ENCODE data around the gene CDK6. TPM values are rescaled to one million over a fixed set of nuclear protein-coding genes. Genes with fewer than 3 reads are reported as not detected.

The CDK6 gene
- total RNA-seq, 1 experiment from 2014 or later = 38.7 TPM

DNA sequence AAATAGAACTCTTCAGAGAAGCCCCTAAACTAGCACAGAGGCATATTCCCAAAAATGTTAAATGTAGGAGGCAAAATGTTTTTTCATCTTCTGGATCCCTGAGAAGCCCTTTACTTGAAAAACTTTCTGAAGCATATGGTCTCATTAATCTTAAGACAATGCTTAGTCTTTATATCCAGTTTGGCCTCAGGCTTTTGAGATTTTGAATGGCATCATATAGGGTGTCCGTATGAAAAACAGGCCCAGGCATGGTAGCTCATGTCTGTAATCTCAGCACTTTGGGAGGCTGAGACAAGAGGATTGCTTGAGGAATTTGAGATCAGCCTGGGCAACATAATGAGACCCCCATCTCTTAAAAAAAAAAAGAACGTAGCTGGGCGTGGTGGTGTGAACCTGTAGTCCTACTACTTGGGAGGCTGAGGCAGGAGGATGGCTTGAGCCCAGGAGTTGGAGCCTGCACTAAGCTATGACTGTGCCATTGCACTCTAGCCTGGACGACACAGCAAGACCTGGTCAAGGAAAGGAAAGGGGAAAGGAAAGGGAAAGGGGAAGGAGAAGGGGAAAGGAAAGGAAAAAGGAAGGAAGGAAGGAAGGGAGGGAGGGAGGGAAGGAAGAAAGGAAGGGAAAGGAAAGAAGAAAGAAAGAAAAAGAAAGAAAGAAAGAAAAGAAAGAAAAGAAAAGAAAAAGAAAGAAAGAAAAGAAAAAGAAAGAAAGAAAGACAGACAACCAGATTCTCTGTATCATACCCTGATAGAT is 119.4 kb downstream of the CDK6 start:
- Histone ChIP-seq H3K4me2 (ENCODE audit: low read length) (peak overlapping the region; percentile 86), H3K79me2 (ENCODE audit: low read length) (peaks cover 5% of the 10 kb centered on the region; the same call in 1 of the 2 replicates), H3K27ac (ENCODE audit: low read length) (peak overlapping the region; percentile 86), H4K20me1 (ENCODE audit: low read length) (no peaks in the 10 kb centered on the region), H3K27me3 (ENCODE audit: low read length) (no peaks in the 10 kb centered on the region), H3K4me3 (ENCODE audit: low read length) (peak overlapping the region; percentile 64; the same call in 1 of the 2 replicates), H3K9me2 (replicated peaks; ENCODE audit: low read length) (no peaks in the 10 kb centered on the region), H2AFZ (ENCODE audit: low read length) (peak overlapping the region; percentile 60; the same call in 1 of the 2 replicates), H3K9me3 (ENCODE audit: low read length) (no peaks in the 10 kb centered on the region), H3K9ac (ENCODE audit: low read length) (0 out of 2 replicates have a peak overlapping the region, but pooled peaks have one; percentile 69), H3K36me3 (ENCODE audit: low read depth, low read length) (no peaks in the 10 kb centered on the region; the same call in 1 of the 2 replicates), H3K4me1 (ENCODE audit: insufficient read depth, low read length) (peaks cover 9% of the 10 kb centered on the region), H3F3A (ENCODE audit: low read length, unreplicated experiment) (no peaks in the 10 kb centered on the region)
- ATAC-seq (no peak), DNase-seq (no peak)
- ChIA-PET POLR2A (ENCODE audit: unreplicated experiment) (no interaction called here), CTCF (no interaction called here)
- no peak for TF ChIP-seq EZH2 (IDR thresholded peaks at IDR 0.05; ENCODE audit: low read length, unreplicated experiment)
- TF ChIP-seq, protein P1, sequence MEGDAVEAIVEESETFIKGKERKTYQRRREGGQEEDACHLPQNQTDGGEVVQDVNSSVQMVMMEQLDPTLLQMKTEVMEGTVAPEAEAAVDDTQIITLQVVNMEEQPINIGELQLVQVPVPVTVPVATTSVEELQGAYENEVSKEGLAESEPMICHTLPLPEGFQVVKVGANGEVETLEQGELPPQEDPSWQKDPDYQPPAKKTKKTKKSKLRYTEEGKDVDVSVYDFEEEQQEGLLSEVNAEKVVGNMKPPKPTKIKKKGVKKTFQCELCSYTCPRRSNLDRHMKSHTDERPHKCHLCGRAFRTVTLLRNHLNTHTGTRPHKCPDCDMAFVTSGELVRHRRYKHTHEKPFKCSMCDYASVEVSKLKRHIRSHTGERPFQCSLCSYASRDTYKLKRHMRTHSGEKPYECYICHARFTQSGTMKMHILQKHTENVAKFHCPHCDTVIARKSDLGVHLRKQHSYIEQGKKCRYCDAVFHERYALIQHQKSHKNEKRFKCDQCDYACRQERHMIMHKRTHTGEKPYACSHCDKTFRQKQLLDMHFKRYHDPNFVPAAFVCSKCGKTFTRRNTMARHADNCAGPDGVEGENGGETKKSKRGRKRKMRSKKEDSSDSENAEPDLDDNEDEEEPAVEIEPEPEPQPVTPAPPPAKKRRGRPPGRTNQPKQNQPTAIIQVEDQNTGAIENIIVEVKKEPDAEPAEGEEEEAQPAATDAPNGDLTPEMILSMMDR (conservative IDR thresholded peaks at IDR 0.05; ENCODE audit: low read depth, low read length) = no peak
- TF ChIP-seq EZH2phosphoT487 (IDR thresholded peaks at IDR 0.05; ENCODE audit: borderline replicate concordance, low read length) = no peak
- BruUV-seq (replicated peaks) = no TSS peak
- intact Hi-C loops (cut with micrococcal nuclease) = no loop called here

DNA sequence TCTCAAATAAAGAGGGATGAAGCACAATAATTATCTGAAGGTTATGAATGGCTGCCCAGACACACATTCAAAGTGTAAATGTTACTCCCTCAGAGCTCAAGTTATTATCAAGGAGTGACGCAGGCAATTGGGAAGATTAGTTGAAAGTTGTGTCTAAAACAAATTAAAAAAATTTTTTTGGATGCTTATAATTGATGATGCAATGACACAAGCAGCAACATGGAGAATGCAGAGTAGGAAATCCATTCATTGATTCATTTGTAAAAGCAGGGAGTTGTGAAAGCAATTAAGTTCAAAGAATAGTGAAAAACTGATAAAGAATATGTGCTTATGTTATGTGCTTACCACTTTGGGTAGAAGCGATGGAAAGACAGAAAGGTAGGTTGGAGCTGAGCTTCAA is 120.4 kb downstream of the CDK6 start:
- no peaks in the 10 kb centered on the region; the same call in 1 of the 2 replicates for H3K36me3 ChIP-seq (ENCODE audit: low read depth, low read length)
- no peak for DNase-seq
- H4K20me1 ChIP-seq (ENCODE audit: low read length) = no peaks in the 10 kb centered on the region
- ATAC-seq = no peak
- H3K9me2 ChIP-seq (replicated peaks; ENCODE audit: low read length) = no peaks in the 10 kb centered on the region
- ChIA-PET POLR2A (ENCODE audit: unreplicated experiment) (no interaction called here), CTCF (no interaction called here)
- BruUV-seq (replicated peaks) = no TSS peak
- H3K79me2 ChIP-seq (ENCODE audit: low read length) = peaks cover 4% of the 10 kb centered on the region; the same call in 1 of the 2 replicates
- H3K4me3 ChIP-seq (ENCODE audit: low read length) = no peak overlapping the region
- no peaks in the 10 kb centered on the region for H3K27me3 ChIP-seq (ENCODE audit: low read length)
- intact Hi-C loops (cut with micrococcal nuclease) = no loop called here
- no peaks in the 10 kb centered on the region for H3F3A ChIP-seq (ENCODE audit: low read length, unreplicated experiment)
- peaks cover 9% of the 10 kb centered on the region for H3K4me1 ChIP-seq (ENCODE audit: insufficient read depth, low read length)
- TF ChIP-seq EZH2phosphoT487 (IDR thresholded peaks at IDR 0.05; ENCODE audit: borderline replicate concordance, low read length) (no peak), EZH2 (IDR thresholded peaks at IDR 0.05; ENCODE audit: low read length, unreplicated experiment) (no peak)
- H3K4me2 ChIP-seq (ENCODE audit: low read length) = no peak overlapping the region
- H3K9me3 ChIP-seq (ENCODE audit: low read length) = no peaks in the 10 kb centered on the region
- H3K27ac ChIP-seq (ENCODE audit: low read length) = no peak overlapping the region
- no peak overlapping the region for H2AFZ ChIP-seq (ENCODE audit: low read length)
- no peak overlapping the region for H3K9ac ChIP-seq (ENCODE audit: low read length)

DNA sequence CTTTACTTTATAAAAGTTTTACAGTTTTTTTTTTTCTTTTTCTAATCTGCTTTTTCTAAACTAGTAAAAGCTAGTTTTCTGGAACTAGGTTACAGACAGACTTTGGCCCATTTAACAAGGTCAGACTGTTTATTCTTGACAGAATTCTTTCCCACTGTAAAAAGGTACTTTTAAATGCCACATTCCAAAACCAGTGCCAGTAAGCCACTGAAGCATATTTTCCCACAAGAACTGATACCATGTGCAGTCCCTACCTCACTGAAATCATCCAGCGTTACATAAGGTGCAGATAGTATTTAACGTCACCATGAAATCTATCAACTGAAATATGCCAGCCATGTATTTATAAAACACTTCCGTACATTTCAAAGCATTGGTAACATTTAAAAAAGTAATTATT is 121.6 kb downstream of the CDK6 start:
- Histone ChIP-seq H3K4me1 (ENCODE audit: insufficient read depth, low read length) (peaks cover 9% of the 10 kb centered on the region), H3K27ac (ENCODE audit: low read length) (no peak overlapping the region), H2AFZ (ENCODE audit: low read length) (no peak overlapping the region), H3F3A (ENCODE audit: low read length, unreplicated experiment) (no peaks in the 10 kb centered on the region), H3K9me2 (replicated peaks; ENCODE audit: low read length) (no peaks in the 10 kb centered on the region), H3K9me3 (ENCODE audit: low read length) (no peaks in the 10 kb centered on the region), H3K79me2 (ENCODE audit: low read length) (no peaks in the 10 kb centered on the region; the same call in 1 of the 2 replicates), H3K36me3 (ENCODE audit: low read depth, low read length) (no peaks in the 10 kb centered on the region), H4K20me1 (ENCODE audit: low read length) (no peaks in the 10 kb centered on the region), H3K4me2 (ENCODE audit: low read length) (no peak overlapping the region), H3K4me3 (ENCODE audit: low read length) (no peak overlapping the region), H3K9ac (ENCODE audit: low read length) (no peak overlapping the region), H3K27me3 (ENCODE audit: low read length) (no peaks in the 10 kb centered on the region)
- no peak for ATAC-seq
- TF ChIP-seq EZH2 (IDR thresholded peaks at IDR 0.05; ENCODE audit: low read length, unreplicated experiment) = no peak
- ChIA-PET POLR2A (ENCODE audit: unreplicated experiment) (interaction anchor here (0.7 kb wide), 1 partner anchor 15 kb away, joined by 4 read pairs; no protein-coding TSS in a partner anchor), CTCF (interaction anchor here (0.6 kb wide), 1 partner anchor 52 kb away, joined by 3 read pairs; no protein-coding TSS in a partner anchor)
- intact Hi-C loops (cut with micrococcal nuclease) = no loop called here
- DNase-seq = no peak
- no TSS peak for BruUV-seq (replicated peaks)
